LNCAP (cell line): Measurements from ENCODE around the gene VSIG4.

ENCODE experiments used
- TF ChIP-seq, protein P1 (sequence below): fragments of 450-650 bp; IDR thresholded peaks from 2 replicates; pipeline ENCODE4 v1.5.1; 2017; ENCODE audit warnings: mild to moderate bottlenecking

VSIG4 gene

DNA sequence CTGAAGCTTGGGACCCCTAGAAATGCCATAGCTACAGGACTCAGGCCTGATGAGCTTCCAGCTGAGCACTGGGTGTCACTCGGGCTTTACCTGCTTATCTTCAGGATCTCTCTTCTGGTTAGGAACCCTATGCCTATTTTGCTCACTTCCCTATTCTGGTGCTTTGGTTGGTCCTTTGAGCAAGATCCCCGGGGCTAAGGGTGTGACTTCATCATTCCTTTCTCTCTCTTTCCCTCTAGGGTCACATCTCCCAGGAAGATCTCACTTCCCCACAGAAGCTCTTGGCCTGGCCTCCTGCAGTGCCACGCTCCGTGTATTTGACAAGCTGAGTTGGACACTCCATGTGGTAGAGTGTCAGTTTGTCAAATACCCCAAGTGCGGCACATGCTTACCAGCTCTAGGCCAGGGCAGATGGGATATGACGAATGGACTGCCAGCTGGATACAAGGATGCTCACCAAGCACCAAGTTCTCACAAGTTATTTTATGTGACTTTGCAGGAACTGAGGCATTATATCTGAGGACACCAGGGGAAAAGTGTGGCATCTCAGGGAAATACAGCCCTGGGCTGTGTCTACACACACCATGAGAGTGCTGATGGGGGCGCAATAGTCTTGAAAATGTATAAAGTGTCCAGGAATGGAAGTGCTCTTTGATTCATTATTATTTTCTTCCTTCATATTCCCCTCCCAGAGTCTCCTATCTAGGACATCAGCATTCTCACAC is 21.1 kb downstream of the VSIG4 start:
- TF ChIP-seq, protein P1, sequence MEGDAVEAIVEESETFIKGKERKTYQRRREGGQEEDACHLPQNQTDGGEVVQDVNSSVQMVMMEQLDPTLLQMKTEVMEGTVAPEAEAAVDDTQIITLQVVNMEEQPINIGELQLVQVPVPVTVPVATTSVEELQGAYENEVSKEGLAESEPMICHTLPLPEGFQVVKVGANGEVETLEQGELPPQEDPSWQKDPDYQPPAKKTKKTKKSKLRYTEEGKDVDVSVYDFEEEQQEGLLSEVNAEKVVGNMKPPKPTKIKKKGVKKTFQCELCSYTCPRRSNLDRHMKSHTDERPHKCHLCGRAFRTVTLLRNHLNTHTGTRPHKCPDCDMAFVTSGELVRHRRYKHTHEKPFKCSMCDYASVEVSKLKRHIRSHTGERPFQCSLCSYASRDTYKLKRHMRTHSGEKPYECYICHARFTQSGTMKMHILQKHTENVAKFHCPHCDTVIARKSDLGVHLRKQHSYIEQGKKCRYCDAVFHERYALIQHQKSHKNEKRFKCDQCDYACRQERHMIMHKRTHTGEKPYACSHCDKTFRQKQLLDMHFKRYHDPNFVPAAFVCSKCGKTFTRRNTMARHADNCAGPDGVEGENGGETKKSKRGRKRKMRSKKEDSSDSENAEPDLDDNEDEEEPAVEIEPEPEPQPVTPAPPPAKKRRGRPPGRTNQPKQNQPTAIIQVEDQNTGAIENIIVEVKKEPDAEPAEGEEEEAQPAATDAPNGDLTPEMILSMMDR: no peak

DNA sequence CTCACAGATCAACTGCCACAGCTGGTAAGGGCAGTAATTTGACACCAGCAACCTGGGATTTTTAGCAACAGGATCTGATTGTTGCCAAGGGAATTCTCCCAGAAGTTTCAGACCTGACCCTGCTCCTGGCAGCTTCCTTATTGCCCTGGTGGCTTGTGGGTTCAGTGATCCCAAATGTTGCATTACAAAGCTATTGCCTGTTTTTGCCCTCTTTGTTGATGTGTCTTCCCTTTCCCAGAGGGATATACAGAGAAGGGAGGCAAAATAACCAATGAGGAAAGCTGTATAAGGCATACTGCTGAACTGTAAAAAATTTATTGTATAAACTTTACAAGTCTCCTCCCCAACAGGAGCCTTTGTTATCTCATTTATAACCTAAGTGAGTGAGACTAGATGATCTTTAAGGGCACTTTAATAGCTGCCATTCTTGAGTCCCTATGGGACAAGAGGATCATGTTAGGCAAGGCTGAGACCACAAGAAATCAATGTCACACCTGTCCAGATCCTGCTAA is 22.2 kb downstream of the VSIG4 start:
- TF ChIP-seq, protein P1: no peak

DNA sequence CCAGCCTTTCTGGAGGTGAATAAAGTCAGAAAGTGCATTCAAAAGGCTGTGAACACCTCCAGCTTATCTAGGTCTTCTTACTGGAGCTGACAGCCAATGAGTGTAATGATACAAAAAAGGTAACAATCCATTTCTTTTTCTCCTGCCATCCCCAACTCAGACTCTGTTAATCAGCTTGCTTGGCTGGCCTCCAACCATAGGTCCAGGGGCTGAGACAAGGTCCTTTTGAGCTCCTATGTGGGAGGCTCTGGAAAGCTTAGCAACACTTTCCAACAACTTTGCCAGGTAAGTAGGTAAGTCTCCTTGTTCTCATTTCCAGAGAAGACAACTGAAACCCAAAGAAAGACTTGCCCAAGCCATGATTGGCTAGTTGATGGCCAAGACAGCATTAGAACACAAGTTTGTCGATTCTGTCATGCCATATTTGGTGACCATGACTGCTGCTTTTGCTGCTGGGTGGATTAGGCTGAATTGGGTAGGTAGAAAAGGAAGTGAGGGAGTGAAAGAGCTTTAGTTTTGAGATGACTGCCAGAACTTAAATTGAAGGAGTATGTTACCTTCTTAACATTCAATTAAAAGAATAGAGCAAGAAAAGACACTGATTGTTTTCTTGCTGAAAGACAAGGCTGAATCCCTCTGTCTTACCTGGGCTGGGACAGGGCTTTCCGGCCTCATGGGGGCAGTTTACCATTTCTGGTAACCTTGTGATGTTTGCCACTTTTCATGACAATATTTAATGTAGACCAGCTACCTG is 22.8 kb downstream of the VSIG4 start:
- TF ChIP-seq, protein P1: no peak

DNA sequence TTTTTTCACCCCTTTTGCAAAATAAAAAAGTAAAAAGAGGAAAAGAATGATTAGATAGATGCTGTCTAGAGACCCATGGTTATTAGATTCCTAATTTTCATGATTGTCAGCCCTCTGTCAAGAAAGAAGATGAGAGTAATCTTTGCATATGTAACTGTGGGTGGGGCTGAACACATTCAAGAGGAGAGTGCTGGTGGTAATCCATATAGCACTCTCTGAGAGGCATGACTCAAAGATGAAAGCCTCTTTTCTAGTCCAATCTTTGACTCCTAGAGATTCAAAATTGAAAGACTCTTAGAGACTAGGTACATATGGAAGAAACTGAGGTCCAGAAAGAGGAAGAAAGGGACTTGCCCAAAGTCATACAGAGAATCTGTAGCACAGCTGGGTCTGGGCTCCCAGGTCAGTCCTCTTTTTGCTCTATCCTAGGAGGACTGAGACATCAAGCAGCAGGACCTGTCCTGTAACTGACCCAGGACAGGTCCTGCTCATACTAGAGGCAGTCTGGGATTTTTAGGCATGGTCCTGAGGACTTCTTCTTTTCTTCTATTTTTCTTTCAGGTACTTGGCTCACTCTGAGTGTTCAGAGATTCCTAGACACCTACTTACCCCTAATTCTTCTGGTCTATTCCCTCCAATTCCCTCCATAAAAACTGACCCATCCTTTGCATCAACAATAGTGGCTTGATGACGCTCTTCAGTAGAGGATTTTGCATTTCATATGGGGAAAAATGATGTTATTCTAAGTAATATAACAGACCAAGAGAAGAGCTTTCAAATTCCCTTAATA is 23.8 kb downstream of the VSIG4 start:
- TF ChIP-seq, protein P1: no peak

DNA sequence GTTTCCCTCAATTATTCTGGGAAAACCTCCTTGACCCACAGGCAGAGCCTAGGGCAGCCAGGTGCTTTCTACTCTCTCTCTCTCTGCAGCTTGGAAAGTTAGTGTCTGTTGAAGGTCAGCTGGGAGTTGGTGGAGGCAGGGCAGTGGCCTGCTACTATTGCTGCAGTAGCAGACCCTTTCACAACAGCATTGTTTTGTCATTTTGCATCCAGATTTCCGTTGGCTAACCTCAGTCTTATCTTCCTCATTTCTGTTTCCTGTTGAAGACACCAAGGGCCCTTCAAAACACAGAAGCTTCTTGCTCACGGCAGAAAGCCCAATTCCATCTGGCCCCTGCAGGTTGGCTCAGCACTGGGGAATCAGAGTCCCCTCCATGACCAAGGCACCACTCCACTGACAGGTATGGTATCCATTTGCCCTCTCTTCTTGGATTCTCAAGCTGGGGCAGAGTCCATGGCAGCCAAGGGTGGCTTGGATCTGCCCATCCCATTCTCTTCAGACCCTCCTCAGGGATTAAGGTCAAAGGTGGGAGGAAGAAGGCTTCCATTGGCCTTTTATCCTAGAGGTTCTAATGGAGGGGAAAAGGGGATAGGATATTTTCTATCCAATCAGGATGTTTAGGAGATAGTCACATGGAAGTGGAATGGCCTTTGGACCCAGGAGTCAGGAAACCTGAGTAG is 24.6 kb downstream of the VSIG4 start:
- TF ChIP-seq, protein P1: no peak

DNA sequence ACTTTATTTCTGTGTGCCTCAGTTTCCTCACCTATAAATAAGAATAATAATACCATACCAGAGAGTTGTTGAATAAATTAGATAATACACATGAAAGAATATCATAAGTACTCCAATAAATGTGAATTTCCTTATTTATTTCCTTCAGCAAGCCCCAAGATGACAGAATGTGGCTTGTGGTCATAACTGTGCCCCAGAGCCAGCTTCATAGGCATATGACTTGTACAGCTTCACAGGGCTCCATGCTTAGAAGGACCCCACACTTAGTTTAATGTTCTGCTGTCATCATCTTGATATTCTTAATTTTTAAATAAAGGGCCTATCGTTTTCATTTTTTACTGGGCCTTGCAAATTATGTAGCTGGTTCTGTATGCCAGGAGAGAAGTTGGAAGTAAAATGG is 25.3 kb downstream of the VSIG4 start:
- TF ChIP-seq, protein P1: no peak

DNA sequence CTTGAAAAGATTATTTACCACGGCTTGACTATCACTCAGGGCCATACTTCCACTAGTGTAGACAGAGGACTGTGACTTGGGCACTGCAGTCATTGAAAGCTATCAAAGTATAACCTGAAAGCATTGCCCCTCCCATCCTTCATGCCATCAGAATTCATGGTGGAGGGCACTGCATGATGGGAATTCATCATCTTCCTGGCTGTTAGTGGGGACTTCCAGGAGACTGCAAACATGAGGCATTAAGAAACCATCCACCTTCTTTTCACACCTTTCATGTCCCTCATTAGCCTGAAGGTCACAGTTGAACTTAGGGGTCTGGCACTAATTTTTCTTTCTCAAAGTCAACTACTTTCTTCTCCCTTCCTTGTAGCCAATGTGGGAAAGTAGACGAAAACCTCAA is 25.8 kb downstream of the VSIG4 start:
- TF ChIP-seq, protein P1: no peak
